GM23248 (cell line): ENCODE data around the gene RAD50.

ENCODE experiments used
- EZH2 ChIP-seq: fragments of 200-600 bp; sonication (generic); IDR thresholded peaks from 2 replicates; pipeline ENCODE4 v1.6.1; 2018; ENCODE audit warnings: antibody characterized with exemption, mild to moderate bottlenecking; ENCODE audit not compliant: insufficient read depth, poor library complexity, severe bottlenecking
- EZH2phosphoT487 ChIP-seq: fragments of 200-600 bp; sonication (generic); IDR thresholded peaks from 2 replicates; pipeline ENCODE4 v1.6.1; 2018; ENCODE audit warnings: antibody characterized with exemption, moderate library complexity, mild to moderate bottlenecking, low read depth; ENCODE audit not compliant: insufficient read depth

- TF ChIP-seq EZH2phosphoT487 (no peak), EZH2 (no peak)
Measured at GRCh38 chr5:132547269-132547668, 9.5 kb upstream of the RAD50 start.
